Loucy (cell line): ENCODE results near the gene TMBIM1.

Experiments used
- H2AFZ ChIP-seq: fragments of 200-600 bp; sonication (generic); 2 replicates; pipeline ENCODE4 v1.6.0; 2016; ENCODE audit warnings: antibody characterized with exemption, mild to moderate bottlenecking, low read length, moderate library complexity
- H3F3A ChIP-seq: fragments of 200-600 bp; 2 replicates; pipeline ENCODE4 v1.6.0; 2016; ENCODE audit warnings: antibody characterized with exemption, low read depth, mild to moderate bottlenecking
- H3K27me3 ChIP-seq: fragments of 200-600 bp; sonication (generic); 2 replicates; pipeline ENCODE4 v1.6.1; 2014; ENCODE audit warnings: low read length, mild to moderate bottlenecking; ENCODE audit not compliant: insufficient read depth, poor library complexity, severe bottlenecking
- H3K36me3 ChIP-seq: fragments of 200-600 bp; sonication (generic); 2 replicates; pipeline ENCODE4 v1.6.1; 2016; ENCODE audit warnings: low read length; ENCODE audit not compliant: insufficient read depth
- H3K4me1 ChIP-seq: fragments of 200-600 bp; sonication (generic); 2 replicates; pipeline ENCODE4 v1.5.1; 2014; ENCODE audit warnings: low read length, mild to moderate bottlenecking; ENCODE audit not compliant: insufficient read depth, poor library complexity, severe bottlenecking
- H3K4me2 ChIP-seq: fragments of 200-600 bp; sonication (generic); 2 replicates; pipeline ENCODE4 v1.6.0; 2014; ENCODE audit warnings: antibody characterized with exemption, low read length, low read depth, mild to moderate bottlenecking; ENCODE audit not compliant: poor library complexity, severe bottlenecking
- H3K4me3 ChIP-seq: fragments of 200-600 bp; sonication (generic); 2 replicates; pipeline ENCODE4 v1.5.1; 2014; ENCODE audit warnings: low read length, mild to moderate bottlenecking, mixed read lengths; ENCODE audit not compliant: poor library complexity, severe bottlenecking
- H3K79me2 ChIP-seq: fragments of 200-600 bp; sonication (generic); 2 replicates; pipeline ENCODE4 v1.6.1; 2014; ENCODE audit warnings: low read length; ENCODE audit not compliant: insufficient read depth
- H3K9ac ChIP-seq: fragments of 200-600 bp; sonication (generic); 2 replicates; pipeline ENCODE4 v1.6.0; 2014; ENCODE audit warnings: mild to moderate bottlenecking, low read depth, low read length, moderate library complexity; ENCODE audit not compliant: poor library complexity, severe bottlenecking
- H3K9me2 ChIP-seq: fragments of 200-600 bp; sonication (generic); replicated peaks from 2 replicates; pipeline ENCODE4 v1.6.1; 2016; ENCODE audit warnings: low read depth, low read length, mixed read lengths
- H3K9me3 ChIP-seq: fragments of 200-600 bp; sonication (generic); 2 replicates; pipeline ENCODE4 v1.6.1; 2014; ENCODE audit warnings: mild to moderate bottlenecking, antibody characterized with exemption, low read length, low read depth; ENCODE audit not compliant: insufficient read depth
- H4K20me1 ChIP-seq: fragments of 200-600 bp; sonication (generic); 2 replicates; pipeline ENCODE4 v1.6.0; 2014; ENCODE audit warnings: antibody characterized with exemption, low read length, mild to moderate bottlenecking; ENCODE audit not compliant: insufficient read depth, poor library complexity, severe bottlenecking
- CTCF ChIP-seq: fragments of 200-600 bp; sonication (generic); conservative IDR thresholded peaks from 2 replicates; pipeline ENCODE4 v1.5.1; 2014; ENCODE audit warnings: mild to moderate bottlenecking, antibody characterized with exemption, low read length
- EZH2phosphoT487 ChIP-seq: fragments of 200-600 bp; IDR thresholded peaks from 2 replicates; pipeline ENCODE4 v1.6.1; 2018; ENCODE audit warnings: antibody characterized with exemption, mild to moderate bottlenecking, moderate library complexity, borderline replicate concordance

TMBIM1 gene

GRCh38 chr2:218259099-218259961 is 33.0 kb downstream of the TMBIM1 start:
- no peak overlapping the region for H3K4me3 ChIP-seq
- H3K9me2 ChIP-seq = no peaks in the 10 kb centered on the region
- no peak for TF ChIP-seq EZH2phosphoT487
- H3K9ac ChIP-seq = no peak overlapping the region
- H3K79me2 ChIP-seq = no peaks in the 10 kb centered on the region
- peaks cover 25% of the 10 kb centered on the region for H3K36me3 ChIP-seq
- no peaks in the 10 kb centered on the region for H3K27me3 ChIP-seq
- no peak overlapping the region for H3K4me2 ChIP-seq
- peaks cover 4% of the 10 kb centered on the region for H4K20me1 ChIP-seq
- H2AFZ ChIP-seq = no peak overlapping the region
- H3F3A ChIP-seq = peaks cover 7% of the 10 kb centered on the region; the same call in 1 of the 2 replicates
- H3K9me3 ChIP-seq = no peaks in the 10 kb centered on the region
- no peaks in the 10 kb centered on the region for H3K4me1 ChIP-seq

DNA sequence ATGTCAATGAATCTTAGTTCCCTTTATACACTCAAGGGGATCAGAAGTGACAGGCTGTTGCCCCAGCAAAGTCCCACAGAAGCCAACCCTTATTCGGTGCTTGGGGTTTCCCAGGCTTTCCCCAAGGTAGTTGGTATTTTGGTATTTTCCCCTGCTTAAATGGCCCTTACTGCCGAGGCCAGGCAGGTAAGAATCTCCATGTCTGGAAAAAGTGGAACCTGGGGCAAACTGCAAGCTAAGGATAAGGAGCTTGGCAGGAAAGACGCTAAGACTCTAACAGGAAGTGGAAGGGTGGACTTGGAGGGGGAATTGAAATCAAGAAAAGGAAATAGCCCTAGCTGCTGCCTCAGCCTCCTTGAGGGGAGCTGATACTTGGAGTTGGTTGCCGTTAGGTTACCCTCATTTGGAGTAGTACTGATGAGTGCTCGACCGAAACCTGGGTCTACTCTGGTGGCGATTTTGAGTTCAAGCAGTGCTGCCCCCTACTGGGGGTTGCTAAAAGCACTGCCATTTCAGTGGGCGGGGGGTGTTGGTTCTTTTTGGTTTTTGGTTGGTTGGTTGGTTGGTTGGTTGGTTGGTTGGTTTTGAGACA is 34.8 kb downstream of the TMBIM1 start:
- no peaks in the 10 kb centered on the region for H3K9me3 ChIP-seq
- H3K4me3 ChIP-seq = no peak overlapping the region
- H3K27me3 ChIP-seq = no peaks in the 10 kb centered on the region
- H3K79me2 ChIP-seq = no peaks in the 10 kb centered on the region
- H3K4me2 ChIP-seq = no peak overlapping the region
- no peaks in the 10 kb centered on the region for H3K4me1 ChIP-seq
- peaks cover 42% of the 10 kb centered on the region for H3K36me3 ChIP-seq
- no peaks in the 10 kb centered on the region for H4K20me1 ChIP-seq
- no peak overlapping the region for H2AFZ ChIP-seq
- no peak overlapping the region for H3K9ac ChIP-seq
- H3K9me2 ChIP-seq = no peaks in the 10 kb centered on the region
- no peak for TF ChIP-seq EZH2phosphoT487
- TF ChIP-seq CTCF = peak; percentile 80
- H3F3A ChIP-seq = peaks cover 7% of the 10 kb centered on the region; the same call in 1 of the 2 replicates

DNA sequence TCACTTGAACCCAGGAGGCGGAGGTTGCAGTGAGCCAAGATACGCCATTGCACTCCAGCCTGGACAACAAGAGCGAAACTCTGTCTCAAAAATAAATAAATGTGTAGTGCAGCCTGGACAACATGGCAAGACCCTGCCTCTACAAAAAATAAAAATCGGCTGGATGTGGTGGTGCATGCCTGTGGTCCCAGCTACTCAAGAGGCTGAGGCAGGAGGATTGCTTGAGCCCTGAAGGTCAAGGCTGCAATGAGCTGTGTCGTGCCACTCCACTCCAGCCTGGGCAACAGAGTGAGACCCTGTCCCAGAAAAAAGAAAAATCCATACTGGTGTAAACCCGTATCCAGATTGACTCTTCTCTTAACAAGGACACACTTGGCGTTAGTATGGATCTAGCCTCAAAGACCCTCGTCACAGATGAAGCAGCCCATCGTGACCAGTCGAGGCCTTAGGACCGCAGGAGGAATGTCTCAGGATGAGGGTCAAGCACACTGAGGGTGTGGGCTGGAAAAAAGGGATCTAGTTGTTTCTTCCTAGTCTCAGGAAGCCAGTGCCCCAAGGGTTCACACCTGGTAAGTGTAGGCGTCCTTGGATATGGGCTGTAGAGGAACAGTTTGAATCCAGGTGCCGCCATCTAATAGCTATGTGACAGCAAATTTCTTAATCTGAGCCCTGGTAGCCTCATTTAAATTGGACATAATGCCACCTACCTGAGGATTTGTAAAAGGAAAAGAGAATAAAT is 35.5 kb downstream of the TMBIM1 start:
- no peak for TF ChIP-seq EZH2phosphoT487
- TF ChIP-seq CTCF = no peak
- Histone ChIP-seq H3K79me2 (no peaks in the 10 kb centered on the region), H3K4me3 (no peak overlapping the region), H3K9me3 (no peaks in the 10 kb centered on the region), H3K9ac (no peak overlapping the region), H3K9me2 (no peaks in the 10 kb centered on the region), H3K36me3 (peaks cover 49% of the 10 kb centered on the region), H2AFZ (no peak overlapping the region), H3K4me2 (no peak overlapping the region), H4K20me1 (no peaks in the 10 kb centered on the region), H3K27me3 (no peaks in the 10 kb centered on the region), H3F3A (peaks cover 7% of the 10 kb centered on the region; the same call in 1 of the 2 replicates), H3K4me1 (no peaks in the 10 kb centered on the region)
